A673 (cell line): ENCODE measurements around the gene SEMA5A. TPM values are rescaled to one million over a fixed set of nuclear protein-coding genes. Genes with fewer than 3 reads are reported as not detected.

ENCODE experiments used
- BruUV-seq: library from RNA; stranded (reverse); fragments of 400-500 nt; replicated peaks from 2 replicates; lab custom pipeline; 2021; lab: Mats Ljungman, UMichigan
- CTCF ChIA-PET: fragments of 300-600 bp; sonication (Branson Sonifier 250); formaldehyde crosslinking; loops from one replicate; lab custom pipeline; 2022; ENCODE audit warnings: antibody characterized with exemption; lab: Charles Lee
- POLR2A ChIA-PET: fragments of 300-600 bp; sonication (Branson Sonifier 250); formaldehyde crosslinking; loops from one replicate; lab custom pipeline; 2022; ENCODE audit warnings: antibody characterized with exemption; ENCODE audit not compliant: low non-redundant PET; lab: Charles Lee
- DNase-seq: peaks from one replicate; pipeline ENCODE4 v3.0.0-alpha.2; 2015; ENCODE audit warnings: low spot score
- H3K27ac ChIP-seq: fragments of 200-600 bp; sonication (generic); 2 replicates; pipeline ENCODE4 v1.5.1; 2016; ENCODE audit warnings: mixed run types, low read depth, mild to moderate bottlenecking, mixed read lengths, antibody characterized with exemption, low read length; ENCODE audit not compliant: poor library complexity, severe bottlenecking
- H3K27me3 ChIP-seq: fragments of 200-600 bp; sonication (generic); replicated peaks from 2 replicates; pipeline ENCODE4 v1.6.1; 2017; ENCODE audit warnings: mixed run types, low read depth, mild to moderate bottlenecking, mixed read lengths, antibody characterized with exemption, low read length; ENCODE audit not compliant: insufficient read depth, poor library complexity
- H3K36me3 ChIP-seq: fragments of 200-600 bp; sonication (generic); 2 replicates; pipeline ENCODE4 v1.6.1; 2016; ENCODE audit warnings: mixed run types, mild to moderate bottlenecking, mixed read lengths, antibody characterized with exemption, low read length; ENCODE audit not compliant: insufficient read depth, poor library complexity, severe bottlenecking
- H3K4me1 ChIP-seq: fragments of 200-600 bp; sonication (generic); 2 replicates; pipeline ENCODE4 v1.6.1; 2017; ENCODE audit warnings: mixed run types, mild to moderate bottlenecking, mixed read lengths, antibody characterized with exemption, low read length; ENCODE audit not compliant: insufficient read depth, poor library complexity, severe bottlenecking
- H3K4me3 ChIP-seq: fragments of 200-600 bp; sonication (generic); 2 replicates; pipeline ENCODE4 v1.5.1; 2016; ENCODE audit warnings: low read depth, mixed run types, mild to moderate bottlenecking, mixed read lengths, low read length; ENCODE audit not compliant: poor library complexity, severe bottlenecking
- H3K9me3 ChIP-seq: fragments of 200-600 bp; sonication (generic); 2 replicates; pipeline ENCODE4 v1.6.1; 2016; ENCODE audit warnings: mixed run types, low read depth, mild to moderate bottlenecking, mixed read lengths, antibody characterized with exemption, low read length; ENCODE audit not compliant: poor library complexity, severe bottlenecking
- CTCF ChIP-seq: fragments of 300-800, 200-600 bp; sonication (generic); conservative IDR thresholded peaks from 2 replicates; pipeline ENCODE4 v1.5.1; 2017; ENCODE audit warnings: low read depth, mild to moderate bottlenecking, antibody characterized with exemption, low read length, moderate library complexity, mixed read lengths
- EZH2 ChIP-seq: fragments of 200-600 bp; sonication (generic); IDR thresholded peaks from 2 replicates; pipeline ENCODE4 v1.6.1; 2017; ENCODE audit warnings: borderline replicate concordance, low read depth, mild to moderate bottlenecking, mixed read lengths, antibody characterized with exemption, low read length; ENCODE audit not compliant: poor library complexity, severe bottlenecking
- intact Hi-C: fragments of 100-400 bp; cut with micrococcal nuclease; formaldehyde crosslinking; loops from one replicate; pipeline ENCODE4 v1.10.0; 2022; ENCODE audit not compliant: unreplicated experiment
- total RNA-seq: library from RNA; stranded (reverse); gene quantifications from 2 replicates; pipeline ENCODE4 v1.2.3, GENCODE V29; 2021

The SEMA5A gene
- total RNA-seq, 1 experiment from 2014 or later: 0.17 TPM

GRCh38 chr5:9467199-9468059 is 78.4 kb downstream of the SEMA5A start:
- POLR2A ChIA-PET: no interaction called here
- BruUV-seq: no TSS peak

GRCh38 chr5:9466697-9467096 is 79.2 kb downstream of the SEMA5A start:
- Histone ChIP-seq H3K9me3 (no peaks in the 10 kb centered on the region), H3K36me3 (no peaks in the 10 kb centered on the region), H3K27me3 (no peaks in the 10 kb centered on the region), H3K4me1 (no peaks in the 10 kb centered on the region), H3K4me3 (no peak overlapping the region), H3K27ac (no peak overlapping the region)
- TF ChIP-seq CTCF: no peak
- TF ChIP-seq EZH2: no peak
- DNase-seq: no peak
- ChIA-PET POLR2A (no interaction called here), CTCF (no interaction called here)
- intact Hi-C loops: no loop called here
- BruUV-seq: no TSS peak

More at GRCh38 chr5:9467199-9468059, 78.4 kb downstream of the SEMA5A start:
- CTCF ChIA-PET: no interaction called here
- TF ChIP-seq CTCF (no peak), EZH2 (no peak)
- no peaks in the 10 kb centered on the region for H3K9me3 ChIP-seq
- H3K36me3 ChIP-seq: no peaks in the 10 kb centered on the region
- no peaks in the 10 kb centered on the region for H3K27me3 ChIP-seq
- H3K4me3 ChIP-seq: no peak overlapping the region
- H3K4me1 ChIP-seq: no peaks in the 10 kb centered on the region
- no peak overlapping the region for H3K27ac ChIP-seq
- no peak for DNase-seq
- intact Hi-C loops: no loop called here

- no peak overlapping the region for H3K4me3 ChIP-seq
- no TSS peak for BruUV-seq
- no peak for DNase-seq
- no peak overlapping the region for H3K27ac ChIP-seq
- intact Hi-C loops: no loop called here
- ChIA-PET POLR2A (no interaction called here), CTCF (no interaction called here)
- TF ChIP-seq CTCF (no peak), EZH2 (no peak)
- H3K4me1 ChIP-seq: no peaks in the 10 kb centered on the region
- peaks cover 3% of the 10 kb centered on the region for H3K9me3 ChIP-seq
- no peaks in the 10 kb centered on the region for H3K36me3 ChIP-seq
- no peaks in the 10 kb centered on the region for H3K27me3 ChIP-seq
Observed at GRCh38 chr5:9464478-9464877, 81.4 kb downstream of the SEMA5A start.
